Uterus (tissue), 4 donors: Measurements from ENCODE around the gene ERGIC1. TPM values are rescaled to one million over a fixed set of nuclear protein-coding genes. Genes with fewer than 3 reads are reported as not detected.

Experiments
- DNase-seq, 2 donors: peaks; one replicate each; pipeline ENCODE4 v3.0.0-alpha.2; 2019 to 2020
- H3K27ac ChIP-seq, 2 donors: fragments of 200-600 bp; sonication (generic); 1 replicate in 1 of 2; 2 replicates in 1 of 2; pipeline ENCODE4 v1.5.1; 2016 to 2018
- H3K27me3 ChIP-seq, 2 donors: fragments of 200-600 bp; sonication (generic); one replicate each; pipeline ENCODE4 v1.5.1; 2018 to 2019; ENCODE audit warnings: control low read depth in 1 of 2
- H3K36me3 ChIP-seq, 2 donors: fragments of 200-600 bp; sonication (generic); one replicate each; pipeline ENCODE4 v1.5.1; 2019; ENCODE audit warnings: control low read depth in 1 of 2
- H3K4me1 ChIP-seq, 2 donors: fragments of 200-600 bp; sonication (generic); one replicate each; pipeline ENCODE4 v1.5.1; 2018 to 2019; ENCODE audit warnings: control low read depth in 1 of 2
- H3K4me3 ChIP-seq, 2 donors: fragments of 200-600 bp; sonication (generic); 1 replicate in 1 of 2; 2 replicates in 1 of 2; pipeline ENCODE4 v1.5.1; 2018 to 2019; ENCODE audit warnings: mild to moderate bottlenecking in 1 of 2
- H3K9me3 ChIP-seq, 2 donors: fragments of 200-600 bp; sonication (generic); one replicate each; pipeline ENCODE4 v1.5.1; 2019; ENCODE audit warnings: control low read depth in 1 of 2
- POLR2A ChIP-seq, 2 donors: fragments of 450-650 bp; IDR thresholded peaks; one replicate each; pipeline ENCODE4 v1.6.1; 2016; ENCODE audit warnings: antibody characterized with exemption in 2 of 2, mild to moderate bottlenecking in 1 of 2, moderate library complexity in 1 of 2
- intact Hi-C: fragments of 100-400 bp; cut with DNase I; formaldehyde crosslinking; loops from one replicate; pipeline ENCODE4 v1.15.1; 2023; ENCODE audit warnings: low total_unique reads
- total RNA-seq, 4 donors: library from RNA; depleted of rRNA in 3 of 4; stranded (reverse); fragments of >200 nt in 3 of 4; gene quantifications; one replicate each; pipeline versions ENCODE4 v1.1.0 to v1.2.4, GENCODE V29; 2014 to 2023
- TF ChIP-seq, protein P1 (sequence below), 4 experiments: fragments of 200-600 bp in 2 of 4; fragments of 450-650 bp in 2 of 4; sonication (generic) in 2 of 4; IDR thresholded peaks; one replicate each; pipeline ENCODE4 v1.5.1; 2016 to 2019; ENCODE audit warnings: antibody characterized with exemption in 4 of 4, mild to moderate bottlenecking in 2 of 4, moderate library complexity in 1 of 4
- donor health status: DM: yes; HTN: yes; CAD: no.

ERGIC1 gene
- total RNA-seq, 4 donors from 2014 or later, result 34.8 to 130 (median 67.7) TPM

DNA sequence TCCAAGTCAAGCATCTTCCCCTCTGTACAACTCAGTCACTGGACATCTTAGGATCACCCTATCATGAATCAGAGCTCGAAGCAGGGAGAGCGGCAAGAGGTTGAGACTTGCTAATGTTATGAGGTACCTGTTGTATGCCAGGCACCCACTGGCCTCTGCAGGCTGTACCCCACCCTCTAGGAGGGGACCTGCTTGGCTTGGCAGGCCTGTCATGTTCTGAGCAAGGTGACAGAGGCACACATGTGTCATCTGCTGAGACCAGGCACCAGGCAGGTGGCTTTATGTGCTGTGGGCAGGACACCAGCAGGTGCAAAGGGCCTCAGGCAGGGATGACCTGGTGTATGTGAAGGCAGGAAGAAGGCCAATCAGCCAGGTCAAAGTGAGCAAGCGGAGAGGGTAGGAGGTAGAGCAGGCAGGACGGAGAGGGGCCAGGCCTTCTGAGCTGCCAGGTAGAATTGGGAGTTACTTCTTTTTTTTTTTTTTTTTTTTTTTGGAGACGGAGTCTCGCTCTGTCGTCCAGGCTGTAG is 64.9 kb downstream of the ERGIC1 start:
- intact Hi-C loops, result no loop called here
- Histone ChIP-seq H3K9me3 (no peaks in the 10 kb centered on the region), H3K27me3 (no peaks in the 10 kb centered on the region), H3K4me3 (no peak overlapping the region), H3K4me1 (peaks cover 19 to 26% of the 10 kb centered on the region in 2 donors), H3K27ac (peak overlapping the region; percentile 91 to 93), H3K36me3 (no peaks in the 10 kb centered on the region)
- TF ChIP-seq, protein P1, sequence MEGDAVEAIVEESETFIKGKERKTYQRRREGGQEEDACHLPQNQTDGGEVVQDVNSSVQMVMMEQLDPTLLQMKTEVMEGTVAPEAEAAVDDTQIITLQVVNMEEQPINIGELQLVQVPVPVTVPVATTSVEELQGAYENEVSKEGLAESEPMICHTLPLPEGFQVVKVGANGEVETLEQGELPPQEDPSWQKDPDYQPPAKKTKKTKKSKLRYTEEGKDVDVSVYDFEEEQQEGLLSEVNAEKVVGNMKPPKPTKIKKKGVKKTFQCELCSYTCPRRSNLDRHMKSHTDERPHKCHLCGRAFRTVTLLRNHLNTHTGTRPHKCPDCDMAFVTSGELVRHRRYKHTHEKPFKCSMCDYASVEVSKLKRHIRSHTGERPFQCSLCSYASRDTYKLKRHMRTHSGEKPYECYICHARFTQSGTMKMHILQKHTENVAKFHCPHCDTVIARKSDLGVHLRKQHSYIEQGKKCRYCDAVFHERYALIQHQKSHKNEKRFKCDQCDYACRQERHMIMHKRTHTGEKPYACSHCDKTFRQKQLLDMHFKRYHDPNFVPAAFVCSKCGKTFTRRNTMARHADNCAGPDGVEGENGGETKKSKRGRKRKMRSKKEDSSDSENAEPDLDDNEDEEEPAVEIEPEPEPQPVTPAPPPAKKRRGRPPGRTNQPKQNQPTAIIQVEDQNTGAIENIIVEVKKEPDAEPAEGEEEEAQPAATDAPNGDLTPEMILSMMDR (IDR thresholded peaks at IDR 0.05), result no peak
- no peak for TF ChIP-seq POLR2A (IDR thresholded peaks at IDR 0.05)
- no peak for DNase-seq

DNA sequence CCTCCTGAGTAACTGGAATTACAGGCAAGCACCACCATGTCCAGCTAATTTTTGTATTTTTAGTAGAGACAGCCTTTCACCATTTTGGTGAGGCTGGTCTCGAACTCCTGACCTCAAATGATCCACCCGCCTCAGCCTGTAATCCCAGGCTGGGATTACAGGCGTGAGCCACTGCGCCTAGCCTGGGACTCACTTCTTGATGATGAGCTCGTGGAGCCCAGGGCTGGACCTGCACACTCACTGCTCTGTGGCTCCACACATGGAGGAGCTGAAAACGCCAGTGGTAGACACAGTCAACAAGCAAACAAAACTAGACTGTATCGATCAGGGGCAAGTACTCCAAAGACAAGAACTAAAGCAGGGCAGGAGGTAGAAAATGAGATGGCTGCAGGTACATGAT is 65.4 kb downstream of the ERGIC1 start:
- peak overlapping the region; percentile 91 to 93 for H3K27ac ChIP-seq
- no peaks in the 10 kb centered on the region for H3K27me3 ChIP-seq
- intact Hi-C loops, result no loop called here
- DNase-seq, result no peak
- H3K4me1 ChIP-seq, result peaks cover 24 to 29% of the 10 kb centered on the region in 2 donors
- no peaks in the 10 kb centered on the region for H3K9me3 ChIP-seq
- TF ChIP-seq, protein P1 (IDR thresholded peaks at IDR 0.05), result no peak
- no peak for TF ChIP-seq POLR2A (IDR thresholded peaks at IDR 0.05)
- no peaks in the 10 kb centered on the region for H3K36me3 ChIP-seq
- H3K4me3 ChIP-seq, result no peak overlapping the region

DNA sequence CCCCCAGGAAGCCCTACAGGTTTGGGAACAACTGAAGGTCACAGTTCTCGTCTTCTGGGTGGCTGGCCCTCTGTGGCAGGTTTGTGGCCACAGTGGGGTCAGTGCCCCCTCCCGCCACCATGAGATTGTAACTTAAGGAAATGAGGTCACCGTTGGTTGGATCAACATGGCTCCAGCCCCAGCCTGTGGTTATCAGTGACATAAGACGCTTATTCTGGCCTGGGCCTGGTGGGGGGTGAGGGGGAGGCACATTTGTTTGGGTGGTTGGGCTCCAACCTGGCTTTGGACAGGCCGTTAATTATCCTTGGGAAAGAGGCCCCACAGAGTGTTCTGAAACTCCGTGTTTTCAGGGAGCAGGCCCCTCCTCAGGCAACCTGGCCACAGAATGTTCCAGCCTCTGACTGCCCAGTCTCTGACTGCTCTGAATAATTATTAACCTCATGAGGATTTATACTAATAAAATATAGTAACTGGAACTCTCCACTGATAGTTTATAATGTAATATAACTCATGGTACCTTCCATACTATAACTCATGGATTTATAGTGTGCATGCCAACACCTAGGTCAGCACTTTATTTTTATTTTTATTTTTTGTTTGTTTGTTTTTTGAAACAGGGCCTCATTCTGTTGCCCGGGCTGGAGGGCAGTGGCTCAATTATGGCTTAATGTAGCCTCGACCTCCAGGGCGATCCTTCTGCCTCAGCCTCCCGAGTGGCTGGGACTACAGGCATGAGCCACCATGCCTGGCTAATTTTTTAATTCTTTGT is 67.1 kb downstream of the ERGIC1 start:
- no peak overlapping the region for H3K4me3 ChIP-seq
- intact Hi-C loops, result loop anchor here (10.0 kb wide), 1 partner anchor 126 kb away; the partner anchor contains the start of gene DUSP1
- no peaks in the 10 kb centered on the region for H3K9me3 ChIP-seq
- H3K27me3 ChIP-seq, result no peaks in the 10 kb centered on the region
- peak overlapping the region; percentile 91 to 93 for H3K27ac ChIP-seq
- H3K36me3 ChIP-seq, result no peaks in the 10 kb centered on the region
- H3K4me1 ChIP-seq, result peaks cover 29% of the 10 kb centered on the region in 2 donors
- peak; percentile 87 to 94 for DNase-seq
- TF ChIP-seq, protein P1 (IDR thresholded peaks at IDR 0.05), result no peak
- TF ChIP-seq POLR2A (IDR thresholded peaks at IDR 0.05), result no peak

DNA sequence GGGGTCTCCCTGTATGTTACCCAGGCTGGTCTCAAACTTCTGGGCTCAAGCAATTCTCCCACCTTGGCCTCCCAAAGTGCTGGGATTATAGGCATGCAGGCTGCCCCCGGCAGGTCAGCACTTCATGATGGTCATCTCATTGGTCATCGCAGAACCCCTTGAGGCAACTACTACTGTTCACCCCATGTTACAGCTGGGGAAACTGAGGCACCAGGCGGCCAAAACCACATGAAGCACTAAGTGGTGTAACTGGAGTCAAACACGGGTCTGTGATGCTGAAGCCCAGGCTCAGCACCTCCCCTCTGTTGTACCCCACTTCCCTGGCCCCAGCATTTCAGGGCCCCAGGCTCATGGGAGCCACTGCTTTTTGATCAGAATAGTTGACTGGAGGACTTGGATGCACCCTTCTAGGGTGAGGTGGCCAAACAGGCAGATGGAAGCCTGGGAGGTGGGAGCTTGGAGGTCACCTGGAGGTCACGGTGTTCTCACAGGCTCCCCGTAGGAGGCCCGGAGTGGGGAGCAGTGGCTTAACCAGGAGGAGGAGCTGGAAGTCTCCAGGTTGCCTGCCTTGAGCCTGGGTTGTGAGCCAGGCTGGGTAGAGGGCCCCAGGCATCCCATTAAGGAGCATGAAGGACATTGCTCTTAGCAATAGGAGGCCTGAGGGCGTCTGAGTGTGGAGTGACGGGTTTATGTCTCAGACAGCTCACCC is 67.9 kb downstream of the ERGIC1 start:
- peaks cover 29 to 31% of the 10 kb centered on the region in 2 donors for H3K4me1 ChIP-seq
- peak in 1 of 2 donors; percentile 62 for DNase-seq

More for the DNA sequence above, 67.9 kb downstream of the ERGIC1 start:
- Histone ChIP-seq H3K27me3 (no peaks in the 10 kb centered on the region), H3K27ac (peak overlapping the region; percentile 91 to 93), H3K4me3 (no peak overlapping the region), H3K9me3 (no peaks in the 10 kb centered on the region), H3K36me3 (no peaks in the 10 kb centered on the region)
- intact Hi-C loops, result loop anchor here (10.0 kb wide), 1 partner anchor 127 kb away; the partner anchor contains the start of gene DUSP1
- TF ChIP-seq, protein P1 (IDR thresholded peaks at IDR 0.05), result no peak
- no peak for TF ChIP-seq POLR2A (IDR thresholded peaks at IDR 0.05)
